ENCODE results near the gene SYNE1.

Gene SYNE1

GRCh38 chr6:152099446-152100182, 537.5 kb downstream of the SYNE1 start:
- no peak for DNase-seq
- TF ChIP-seq CTCF (IDR thresholded peaks at IDR 0.05; ENCODE audit: low read depth, low read length), result no peak
- Histone ChIP-seq H3K9me3 (ENCODE audit: severe bottlenecking) (no peaks in the 10 kb centered on the region), H3K4me3 (ENCODE audit: low read depth, low read length) (no peak overlapping the region), H3K27ac (no peak overlapping the region), H3K27me3 (ENCODE audit: insufficient read depth, low read depth, severe bottlenecking) (peaks cover 3% of the 10 kb centered on the region), H3K36me3 (no peaks in the 10 kb centered on the region)

GRCh38 chr6:152098683-152099082, 538.5 kb downstream of the SYNE1 start:
- TF ChIP-seq CTCF (IDR thresholded peaks at IDR 0.05; ENCODE audit: low read depth, low read length), result no peak
- Histone ChIP-seq H3K4me3 (ENCODE audit: low read depth, low read length) (no peak overlapping the region), H3K27me3 (ENCODE audit: insufficient read depth, low read depth, severe bottlenecking) (peaks cover 3% of the 10 kb centered on the region), H3K9me3 (ENCODE audit: severe bottlenecking) (no peaks in the 10 kb centered on the region), H3K27ac (no peak overlapping the region), H3K36me3 (no peaks in the 10 kb centered on the region)
- no peak for DNase-seq

GRCh38 chr6:152096863-152097496, 540.2 kb downstream of the SYNE1 start:
- H3K36me3 ChIP-seq, result no peaks in the 10 kb centered on the region
- H3K27ac ChIP-seq, result no peak overlapping the region
- H3K9me3 ChIP-seq (ENCODE audit: severe bottlenecking), result no peaks in the 10 kb centered on the region
- no peak for DNase-seq
- no peak overlapping the region for H3K4me3 ChIP-seq (ENCODE audit: low read depth, low read length)
- peaks cover 3% of the 10 kb centered on the region for H3K27me3 ChIP-seq (ENCODE audit: insufficient read depth, low read depth, severe bottlenecking)
- TF ChIP-seq CTCF (IDR thresholded peaks at IDR 0.05; ENCODE audit: low read depth, low read length), result no peak

GRCh38 chr6:152094992-152095592, 542.1 kb downstream of the SYNE1 start:
- no peak overlapping the region for H3K27ac ChIP-seq
- no peaks in the 10 kb centered on the region for H3K9me3 ChIP-seq (ENCODE audit: severe bottlenecking)
- TF ChIP-seq CTCF (IDR thresholded peaks at IDR 0.05; ENCODE audit: low read depth, low read length), result no peak
- no peak overlapping the region for H3K4me3 ChIP-seq (ENCODE audit: low read depth, low read length)
- no peaks in the 10 kb centered on the region for H3K36me3 ChIP-seq
- peaks cover 3% of the 10 kb centered on the region for H3K27me3 ChIP-seq (ENCODE audit: insufficient read depth, low read depth, severe bottlenecking)
- DNase-seq, result no peak

- Histone ChIP-seq H3K27ac (no peak overlapping the region), H3K27me3 (ENCODE audit: insufficient read depth, low read depth, severe bottlenecking) (peaks cover 3% of the 10 kb centered on the region), H3K4me3 (ENCODE audit: low read depth, low read length) (no peak overlapping the region), H3K36me3 (no peaks in the 10 kb centered on the region), H3K9me3 (ENCODE audit: severe bottlenecking) (no peaks in the 10 kb centered on the region)
- no peak for TF ChIP-seq CTCF (IDR thresholded peaks at IDR 0.05; ENCODE audit: low read depth, low read length)
- no peak for DNase-seq
These were observed 542.9 kb downstream of the SYNE1 start for GRCh38 chr6:152094276-152094675.

Data from WERI-Rb-1 (cell line).